HG02678 (cell line): ENCODE data around the gene ITGB3BP.
"Not testable (repeated sequence)": the region's sequence is repeated elsewhere in the genome, so short reads cannot be mapped to it uniquely, and the experiment has no call there.

ENCODE experiments used
- ATAC-seq: cut with Tn5 transposase; IDR thresholded peaks from one replicate; pipeline ENCODE4 v1.9.1; 2021; ENCODE audit warnings: mild to moderate bottlenecking, moderate library complexity; ENCODE audit not compliant: unreplicated experiment

ITGB3BP gene

GRCh38 chr1:63423649-63424048 is 99.4 kb downstream of the ITGB3BP start:
- no peak for ATAC-seq

- not testable (repeated sequence) for ATAC-seq
These were observed 102.3 kb downstream of the ITGB3BP start for GRCh38 chr1:63420746-63421145.

- no peak for ATAC-seq
These were observed 104.9 kb downstream of the ITGB3BP start for GRCh38 chr1:63418101-63418500.

- ATAC-seq, result no peak
These were observed 108.2 kb downstream of the ITGB3BP start for GRCh38 chr1:63414691-63415365.

GRCh38 chr1:63413394-63413793 is 109.6 kb downstream of the ITGB3BP start:
- no peak for ATAC-seq

- no peak for ATAC-seq
These were observed 112.0 kb downstream of the ITGB3BP start for GRCh38 chr1:63411066-63411465.

GRCh38 chr1:63408331-63408730 is 114.7 kb downstream of the ITGB3BP start:
- ATAC-seq, result no peak

GRCh38 chr1:63407002-63407401 is 116.0 kb downstream of the ITGB3BP start:
- no peak for ATAC-seq

- no peak for ATAC-seq
These were observed 117.0 kb downstream of the ITGB3BP start for GRCh38 chr1:63405987-63406386.

- ATAC-seq, result no peak
These were observed 118.0 kb downstream of the ITGB3BP start for GRCh38 chr1:63405021-63405420.

GRCh38 chr1:63403386-63403785 is 119.6 kb downstream of the ITGB3BP start:
- ATAC-seq, result no peak

GRCh38 chr1:63401945-63402344 is 121.1 kb downstream of the ITGB3BP start:
- ATAC-seq, result no peak
